ENCODE data around the gene CHST11. TPM values are rescaled to one million over a fixed set of nuclear protein-coding genes. Genes with fewer than 3 reads are reported as not detected.

CHST11 gene
- total RNA-seq, 1 donor from 2014 or later: 46.2 TPM

- Histone ChIP-seq H3K27ac (no peak overlapping the region), H3K9me3 (no peaks in the 10 kb centered on the region), H3K27me3 (ENCODE audit: low read depth) (no peaks in the 10 kb centered on the region), H3K4me3 (no peak overlapping the region), H3K4me1 (peaks cover 38% of the 10 kb centered on the region), H3K36me3 (no peaks in the 10 kb centered on the region)
- DNase-seq (no peak), ATAC-seq (no peak)
- TF ChIP-seq, protein P1, sequence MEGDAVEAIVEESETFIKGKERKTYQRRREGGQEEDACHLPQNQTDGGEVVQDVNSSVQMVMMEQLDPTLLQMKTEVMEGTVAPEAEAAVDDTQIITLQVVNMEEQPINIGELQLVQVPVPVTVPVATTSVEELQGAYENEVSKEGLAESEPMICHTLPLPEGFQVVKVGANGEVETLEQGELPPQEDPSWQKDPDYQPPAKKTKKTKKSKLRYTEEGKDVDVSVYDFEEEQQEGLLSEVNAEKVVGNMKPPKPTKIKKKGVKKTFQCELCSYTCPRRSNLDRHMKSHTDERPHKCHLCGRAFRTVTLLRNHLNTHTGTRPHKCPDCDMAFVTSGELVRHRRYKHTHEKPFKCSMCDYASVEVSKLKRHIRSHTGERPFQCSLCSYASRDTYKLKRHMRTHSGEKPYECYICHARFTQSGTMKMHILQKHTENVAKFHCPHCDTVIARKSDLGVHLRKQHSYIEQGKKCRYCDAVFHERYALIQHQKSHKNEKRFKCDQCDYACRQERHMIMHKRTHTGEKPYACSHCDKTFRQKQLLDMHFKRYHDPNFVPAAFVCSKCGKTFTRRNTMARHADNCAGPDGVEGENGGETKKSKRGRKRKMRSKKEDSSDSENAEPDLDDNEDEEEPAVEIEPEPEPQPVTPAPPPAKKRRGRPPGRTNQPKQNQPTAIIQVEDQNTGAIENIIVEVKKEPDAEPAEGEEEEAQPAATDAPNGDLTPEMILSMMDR (IDR thresholded peaks at IDR 0.05): no peak
- intact Hi-C loops (cut with DNase I): no loop called here
Observed at GRCh38 chr12:104496336-104496735, 39.6 kb downstream of the CHST11 start.

- H3K27me3 ChIP-seq (ENCODE audit: low read depth): no peaks in the 10 kb centered on the region
- H3K27ac ChIP-seq: no peak overlapping the region
- ATAC-seq (no peak), DNase-seq (no peak)
- H3K4me3 ChIP-seq: no peak overlapping the region
- H3K9me3 ChIP-seq: no peaks in the 10 kb centered on the region
- intact Hi-C loops (cut with DNase I): no loop called here
- TF ChIP-seq, protein P1 (IDR thresholded peaks at IDR 0.05): no peak
- H3K36me3 ChIP-seq: no peaks in the 10 kb centered on the region
- peaks cover 42% of the 10 kb centered on the region for H3K4me1 ChIP-seq
Observed at GRCh38 chr12:104498211-104498801, 41.6 kb downstream of the CHST11 start.

DNA sequence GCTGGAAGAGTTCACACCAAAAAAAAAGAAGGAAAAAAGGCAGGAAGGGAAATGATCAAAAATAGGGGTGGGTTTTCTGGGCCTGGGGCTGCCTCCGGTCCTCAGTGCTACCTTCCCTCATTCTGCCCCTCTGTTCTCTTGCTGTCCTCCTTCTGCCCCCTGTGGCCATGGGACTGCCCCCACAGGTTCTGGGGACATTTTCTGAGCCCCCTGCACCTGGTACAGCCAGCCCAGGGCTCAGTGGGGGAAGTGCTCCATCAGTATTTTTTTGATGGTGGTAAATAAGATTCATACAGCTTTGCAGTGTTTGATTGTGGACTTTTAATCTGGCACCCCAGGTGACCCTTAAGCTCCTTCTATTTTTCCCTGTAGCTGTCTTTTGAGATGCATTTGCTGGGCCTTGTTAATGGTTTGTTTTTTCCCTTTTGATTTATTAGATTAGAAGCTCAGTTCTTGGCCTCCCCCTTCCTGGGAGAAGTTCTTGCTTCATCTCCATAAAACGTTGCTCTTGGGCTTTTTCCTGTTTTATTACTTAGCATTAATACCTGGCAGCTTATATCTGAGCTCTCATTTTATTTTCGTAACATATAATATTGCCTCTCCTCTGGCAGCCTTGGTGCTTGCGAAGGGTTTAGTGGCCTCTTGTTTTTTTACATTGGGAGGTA, 43.1 kb downstream of the CHST11 start:
- Histone ChIP-seq H3K36me3 (no peaks in the 10 kb centered on the region), H3K27me3 (ENCODE audit: low read depth) (no peaks in the 10 kb centered on the region), H3K4me3 (no peak overlapping the region), H3K9me3 (no peaks in the 10 kb centered on the region), H3K27ac (no peak overlapping the region), H3K4me1 (peaks cover 29% of the 10 kb centered on the region)
- DNase-seq (no peak), ATAC-seq (no peak)
- intact Hi-C loops (cut with DNase I): no loop called here
- TF ChIP-seq, protein P1 (IDR thresholded peaks at IDR 0.05): no peak

DNA sequence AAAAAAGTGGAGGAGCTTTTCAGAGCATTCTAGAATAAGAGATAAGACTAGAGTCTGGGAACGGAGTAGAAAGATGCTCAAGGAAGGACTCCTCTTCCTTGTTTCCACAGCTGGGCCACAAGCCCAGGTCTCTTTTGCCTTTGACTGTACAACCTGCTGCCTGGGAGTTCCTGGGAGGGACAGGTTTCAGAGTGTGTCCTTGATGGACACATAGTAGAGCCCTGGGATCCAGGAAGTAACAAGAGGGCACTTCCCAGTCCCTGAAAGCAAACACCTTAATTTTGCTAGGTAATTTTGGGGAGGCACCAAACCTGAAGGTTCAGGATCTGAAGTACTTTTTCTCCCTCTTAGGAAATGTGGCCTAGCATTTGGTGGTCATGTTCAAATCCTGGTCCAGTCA, 44.4 kb downstream of the CHST11 start:
- Histone ChIP-seq H3K36me3 (no peaks in the 10 kb centered on the region), H3K4me3 (no peak overlapping the region), H3K27ac (no peak overlapping the region), H3K4me1 (peaks cover 30% of the 10 kb centered on the region), H3K27me3 (ENCODE audit: low read depth) (no peaks in the 10 kb centered on the region), H3K9me3 (no peaks in the 10 kb centered on the region)
- ATAC-seq (peak; percentile 32 to 43), DNase-seq (no peak)
- intact Hi-C loops (cut with DNase I): no loop called here
- TF ChIP-seq, protein P1 (IDR thresholded peaks at IDR 0.05): no peak

- H3K27me3 ChIP-seq (ENCODE audit: low read depth): no peaks in the 10 kb centered on the region
- no peak for DNase-seq
- peak in 1 of 2 donors; percentile 18 for ATAC-seq
- no peaks in the 10 kb centered on the region for H3K36me3 ChIP-seq
- intact Hi-C loops (cut with DNase I): no loop called here
- H3K4me1 ChIP-seq: peaks cover 24% of the 10 kb centered on the region
- H3K27ac ChIP-seq: no peak overlapping the region
- TF ChIP-seq, protein P1 (IDR thresholded peaks at IDR 0.05): no peak
- no peaks in the 10 kb centered on the region for H3K9me3 ChIP-seq
- no peak overlapping the region for H3K4me3 ChIP-seq
Observed at GRCh38 chr12:104501660-104502059, 44.9 kb downstream of the CHST11 start.

All from lower lobe of right lung (tissue), 2 donors.